Suppressor macrophage (primary cell): ENCODE results near the gene NPTN.
"Not testable (repeated sequence)": the region's sequence is repeated elsewhere in the genome, so short reads cannot be mapped to it uniquely, and the experiment has no call there.

Source experiments
- DNase-seq, 4 experiments: peaks; one replicate each; pipeline ENCODE4 v3.0.0-alpha.2; 2020 to 2022

Gene NPTN

DNA sequence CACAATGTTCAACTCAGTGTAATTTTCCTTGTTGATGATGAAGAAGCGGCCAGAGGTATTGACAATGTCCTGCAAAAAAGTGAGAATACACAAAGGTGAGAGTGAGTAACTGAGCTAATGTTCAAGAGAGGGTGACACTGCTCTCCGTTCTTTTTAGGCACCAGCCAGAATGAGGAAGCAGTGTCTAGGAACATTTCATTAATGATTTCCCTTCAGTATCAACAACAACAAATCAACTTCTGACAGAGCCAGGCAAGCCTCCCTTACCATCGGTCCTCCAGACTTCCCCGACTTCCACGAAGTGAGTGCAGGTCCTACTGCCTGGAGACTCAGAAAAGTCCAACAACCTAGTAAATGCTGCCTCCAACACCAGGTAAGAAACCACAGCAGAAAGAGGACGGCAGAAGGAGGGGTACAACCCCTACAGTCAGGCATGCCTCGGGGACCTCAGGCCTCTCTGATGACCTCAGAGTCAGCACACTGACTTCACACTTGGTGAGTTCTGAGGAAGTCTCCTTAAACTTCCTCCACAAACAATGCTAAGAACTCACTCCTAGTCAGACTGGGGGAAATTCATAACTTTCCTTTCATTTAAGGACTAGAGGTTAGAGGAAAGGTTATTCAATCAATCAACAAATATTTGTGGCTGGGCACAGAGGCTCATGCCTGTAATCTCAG lies 62.7 kb downstream of the NPTN start:
- peak; percentile 41 to 75 (median 70) for DNase-seq

DNA sequence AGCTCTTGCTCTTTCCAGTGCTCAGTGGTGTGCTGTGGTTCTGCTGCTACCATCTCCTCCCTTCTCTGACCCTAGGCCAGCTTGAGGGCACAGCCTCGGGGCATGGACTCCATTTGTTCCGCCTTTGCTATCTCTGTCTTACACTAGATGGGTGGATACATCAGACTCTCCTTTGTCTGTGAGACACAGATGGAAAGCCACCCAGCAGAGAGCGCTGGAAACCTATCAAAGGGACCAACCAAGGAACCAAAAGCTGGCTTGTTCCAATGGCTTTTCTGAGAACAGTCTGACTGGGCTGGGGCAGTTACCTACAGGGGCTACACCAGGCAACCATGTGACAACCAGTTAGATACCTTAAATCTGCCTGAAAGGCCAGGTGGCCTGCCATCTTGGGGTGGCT lies 63.8 kb downstream of the NPTN start:
- no peak for DNase-seq

DNA sequence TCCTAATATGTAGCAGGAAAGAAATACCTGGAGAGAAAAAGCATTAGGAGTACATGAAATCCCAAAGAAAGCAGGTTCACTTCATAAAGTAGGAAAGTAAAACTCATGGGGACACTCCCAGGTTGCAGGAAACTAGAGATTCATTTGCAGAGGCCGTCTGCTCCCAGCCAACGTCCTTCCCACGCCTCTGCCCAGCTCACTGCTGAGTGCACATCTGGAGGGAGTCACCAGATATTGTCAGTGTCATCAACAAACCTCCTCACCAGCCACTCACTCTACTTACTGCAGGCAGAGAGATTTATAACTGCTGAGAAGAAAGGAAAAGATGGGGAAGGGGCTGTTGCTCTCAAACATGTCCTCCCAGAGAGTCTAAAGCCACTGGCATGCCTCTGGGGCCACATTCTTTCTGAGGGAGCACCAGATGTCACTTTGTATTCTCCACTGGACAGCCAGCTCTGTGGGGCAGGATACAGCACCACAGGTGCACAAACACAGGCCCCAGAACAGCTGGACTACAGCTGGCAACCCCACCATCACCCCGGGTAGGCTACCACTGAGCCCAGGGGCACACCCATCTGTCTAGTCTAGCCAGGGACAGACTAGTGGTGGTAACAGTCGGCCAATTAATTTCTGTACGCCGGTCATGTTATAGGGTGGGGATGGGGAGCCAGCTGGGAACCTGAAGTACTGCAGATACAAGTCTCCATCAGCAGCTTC lies 64.5 kb downstream of the NPTN start:
- DNase-seq, result no peak

- DNase-seq, result no peak
Measured at GRCh38 chr15:73567020-73567419, 66.2 kb downstream of the NPTN start.

DNA sequence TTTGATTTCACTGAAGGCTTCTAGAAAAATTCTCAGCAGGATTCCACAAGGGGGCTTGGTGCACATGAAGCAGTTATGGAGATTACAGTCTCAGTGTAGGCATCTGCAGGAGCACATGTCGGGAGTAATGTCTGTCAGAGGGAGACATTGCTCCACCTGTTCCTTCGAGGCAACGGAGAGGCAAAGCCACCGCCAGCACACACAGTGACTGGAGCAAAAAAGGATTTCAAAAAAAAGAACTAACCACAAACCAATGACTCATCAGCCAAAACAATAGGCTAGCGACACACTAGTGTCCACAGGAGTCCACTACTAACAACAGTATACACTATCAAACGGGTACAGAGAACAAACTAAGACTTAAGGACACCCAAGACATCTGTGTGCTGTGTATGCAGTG lies 68.9 kb downstream of the NPTN start:
- DNase-seq, result peak; percentile 38 to 68 (median 64)

GRCh38 chr15:73560501-73561117 lies 72.6 kb downstream of the NPTN start:
- peak; percentile 52 to 79 (median 74) for DNase-seq

- no peak for DNase-seq
Measured at GRCh38 chr15:73558529-73558928, 74.7 kb downstream of the NPTN start.

- DNase-seq, result no peak
Measured at GRCh38 chr15:73555080-73555479, 78.1 kb downstream of the NPTN start.

- no peak for DNase-seq
Measured at GRCh38 chr15:73550190-73550589, 83.0 kb downstream of the NPTN start.

DNA sequence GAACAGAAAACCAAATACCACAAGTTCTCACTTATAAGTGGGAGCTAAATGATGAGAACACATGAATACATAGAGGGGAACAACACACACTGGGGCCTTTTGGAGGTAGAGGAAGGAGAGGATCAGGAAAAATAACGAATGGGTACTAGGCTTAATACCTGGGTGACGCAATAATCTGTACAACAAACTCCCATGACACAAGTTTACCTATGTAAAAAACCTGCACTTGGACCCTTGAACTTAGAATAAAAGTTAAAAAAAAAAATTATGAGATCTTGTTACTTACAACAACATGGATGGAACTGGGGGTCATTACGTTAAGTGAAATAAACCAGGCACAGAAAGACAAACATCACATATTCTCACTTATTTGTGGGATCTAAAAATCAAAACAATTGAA lies 84.3 kb downstream of the NPTN start:
- not testable (repeated sequence) for DNase-seq

- no peak for DNase-seq
Measured at GRCh38 chr15:73541479-73541878, 91.7 kb downstream of the NPTN start.

GRCh38 chr15:73540161-73540560 lies 93.0 kb downstream of the NPTN start:
- DNase-seq, result peak in 2 of 4 experiments; percentile 57 to 61

DNA sequence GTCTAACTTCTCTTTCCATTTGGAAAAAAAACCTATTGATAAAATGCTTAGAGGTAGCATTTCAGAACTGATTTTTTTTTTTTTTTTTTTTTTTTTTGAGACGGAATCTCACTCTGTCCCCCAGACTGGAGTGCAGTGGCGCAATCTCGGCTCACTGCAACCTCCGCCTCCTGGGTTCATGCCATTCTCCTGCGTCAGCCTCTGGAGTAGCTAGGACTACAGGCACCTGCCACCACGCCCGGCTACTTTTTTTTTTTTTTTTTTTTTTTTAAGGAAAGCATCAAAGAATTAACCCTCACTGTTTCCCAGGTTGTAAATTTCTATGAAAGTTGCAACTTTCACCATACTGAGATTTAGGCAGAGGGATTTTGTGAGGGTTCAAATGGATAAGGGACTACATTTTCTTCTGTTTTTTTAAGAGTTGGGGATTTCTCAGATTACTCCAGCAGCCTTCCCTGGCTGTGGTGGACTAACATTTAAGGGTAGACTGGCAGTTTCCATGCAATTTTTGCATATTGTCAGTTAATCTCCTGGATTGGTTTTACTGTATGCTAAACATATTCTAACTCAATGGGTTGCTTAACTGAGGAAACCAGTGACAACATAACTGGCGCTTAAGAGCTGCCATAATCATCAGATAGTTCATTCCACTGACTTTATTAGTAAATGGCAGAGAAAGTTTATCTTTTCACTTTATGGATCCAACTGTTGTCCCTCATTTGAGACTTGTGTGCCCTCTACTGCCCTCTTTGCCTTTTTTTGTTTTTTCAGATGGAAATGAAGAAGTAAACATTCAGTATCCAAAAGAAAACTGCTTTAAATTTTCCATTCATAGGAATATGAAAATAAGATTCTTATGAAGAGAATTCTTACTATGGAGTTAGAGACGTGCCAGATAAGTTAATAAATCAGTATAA lies 93.7 kb downstream of the NPTN start:
- peak in 2 of 4 experiments; percentile 9 to 10 for DNase-seq

DNA sequence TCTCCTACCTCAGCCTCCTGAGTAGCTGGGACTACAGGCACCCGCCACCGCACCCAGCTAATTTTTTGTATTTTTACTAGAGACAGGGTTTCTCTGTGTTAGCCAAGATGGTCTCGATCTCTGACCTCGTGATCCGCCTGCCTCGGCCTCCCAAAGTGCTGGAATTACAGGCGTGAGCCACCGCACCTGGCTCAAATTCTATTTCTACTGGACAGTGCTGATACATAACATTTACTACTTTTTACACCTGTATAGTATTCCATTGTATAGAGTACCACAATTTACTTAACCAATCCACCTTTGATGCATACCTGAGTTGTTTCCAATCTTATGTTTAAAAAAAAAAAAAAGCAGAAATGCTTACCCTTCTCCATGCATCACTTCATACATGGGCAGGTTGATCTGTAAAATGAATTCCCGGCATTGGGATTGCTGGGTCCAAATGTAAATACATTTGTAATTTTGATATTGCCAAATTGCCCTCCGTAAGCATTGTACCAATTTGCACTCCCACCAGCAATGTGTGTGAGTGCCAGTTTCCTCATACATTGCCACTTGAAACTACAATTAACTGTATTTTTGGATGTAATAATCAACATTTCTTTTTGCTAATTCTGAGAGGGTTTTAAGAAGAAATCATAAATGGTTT lies 94.5 kb downstream of the NPTN start:
- no peak for DNase-seq

GRCh38 chr15:73538123-73538522 lies 95.1 kb downstream of the NPTN start:
- no peak for DNase-seq

DNA sequence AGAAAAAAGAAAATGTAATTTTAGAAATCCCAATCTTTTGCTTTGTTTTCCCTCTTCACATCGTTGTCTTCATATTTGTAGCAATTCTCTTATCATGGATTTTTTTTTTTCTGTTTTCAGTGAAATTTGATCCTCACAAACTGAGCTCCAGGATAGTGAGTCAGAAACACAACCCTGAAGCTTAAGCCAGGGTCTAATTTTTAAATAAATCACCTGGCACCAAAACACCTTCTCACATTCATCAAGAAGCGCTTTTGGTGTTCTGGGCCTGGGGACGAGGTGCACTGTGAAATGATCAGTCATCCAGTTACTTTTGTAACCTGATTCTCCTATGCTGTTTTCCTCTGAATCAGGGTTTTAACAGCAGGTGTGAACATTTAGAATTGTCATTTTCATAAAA lies 102.5 kb downstream of the NPTN start:
- DNase-seq, result no peak

GRCh38 chr15:73527598-73527997 lies 105.6 kb downstream of the NPTN start:
- DNase-seq, result no peak

DNA sequence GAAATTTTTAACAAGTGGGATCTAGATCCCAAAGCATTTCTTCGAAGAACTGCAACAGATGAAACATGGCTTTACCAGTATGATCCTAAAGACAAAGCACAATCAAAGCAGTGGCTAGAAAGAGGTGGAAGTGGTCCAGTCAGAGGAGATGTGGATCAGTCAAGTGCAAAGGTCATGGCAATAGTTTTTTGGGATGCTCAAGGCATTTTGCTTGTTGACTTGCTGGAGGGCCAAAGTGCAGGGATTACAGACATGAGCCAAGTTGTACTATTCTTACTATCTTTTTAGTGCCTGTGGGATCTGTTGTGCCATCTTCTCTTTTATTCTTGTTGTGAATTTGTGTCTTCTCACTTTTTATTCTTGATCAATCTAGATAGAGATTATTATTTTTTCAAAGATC lies 108.3 kb downstream of the NPTN start:
- no peak for DNase-seq

DNA sequence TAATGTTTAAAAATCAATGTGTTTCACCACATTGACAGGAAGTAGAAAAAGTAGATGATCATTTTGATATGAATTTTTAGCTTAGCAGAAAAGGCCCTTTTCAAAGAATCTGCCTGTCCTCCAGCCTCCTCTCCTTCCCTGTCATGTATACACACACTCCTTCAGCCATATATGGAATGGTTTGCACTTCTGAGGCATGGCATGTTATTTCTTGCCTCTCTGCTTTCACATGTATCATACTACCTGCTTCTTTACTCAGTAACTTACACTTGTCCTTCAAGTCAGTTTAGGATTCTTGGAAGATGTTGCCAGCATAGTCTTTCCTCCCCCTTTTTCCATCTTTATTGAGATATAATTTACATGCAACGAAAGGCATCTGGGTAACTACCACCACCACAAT lies 111.2 kb downstream of the NPTN start:
- no peak for DNase-seq

DNA sequence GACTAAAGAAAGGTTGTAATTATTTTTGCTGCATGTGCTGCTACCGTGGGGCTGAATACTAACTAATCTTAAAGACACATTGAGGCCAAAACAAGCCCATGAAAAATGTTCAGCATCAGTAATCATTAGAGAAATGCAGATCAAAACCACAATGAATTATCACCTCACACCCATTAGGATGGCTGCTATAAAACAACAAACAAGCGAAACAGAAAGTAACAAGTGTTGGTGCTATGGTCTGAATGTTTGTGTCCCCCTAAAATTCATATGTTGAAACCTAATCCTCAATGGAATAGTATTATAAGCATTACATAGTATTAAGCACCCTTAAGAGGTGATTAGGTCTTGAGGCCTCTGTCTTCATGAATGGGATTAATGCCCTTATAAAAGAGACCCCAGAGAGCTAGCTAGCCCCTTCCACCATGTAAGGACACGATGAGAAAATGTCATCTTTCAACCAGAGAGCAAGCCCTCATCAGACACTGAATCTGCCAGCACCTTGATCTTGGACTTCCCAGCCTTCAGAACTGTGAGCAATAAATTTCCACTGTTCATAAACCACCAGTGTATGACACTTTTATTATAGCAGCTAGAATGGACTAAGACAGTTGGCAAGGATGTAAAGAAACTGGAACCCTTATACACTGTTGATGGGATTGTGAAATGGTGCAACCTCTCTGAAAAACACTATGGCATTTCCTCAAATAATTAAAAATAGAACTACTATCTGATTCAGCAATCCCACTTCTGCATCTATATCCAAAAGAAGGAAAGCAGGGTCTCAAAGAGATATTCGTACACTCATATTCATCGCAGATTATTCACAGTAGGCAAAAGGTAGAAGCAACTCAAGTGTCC lies 114.1 kb downstream of the NPTN start:
- DNase-seq, result peak in 2 of 4 experiments; percentile 35 to 55

GRCh38 chr15:73518180-73518862 lies 114.9 kb downstream of the NPTN start:
- no peak for DNase-seq
